NOMO-1 treated with DMSO at 0.1 percent for 48 hours (cell line): ENCODE results near the gene CDC45.

ENCODE experiments used
- DNase-seq: peaks from one replicate; lab custom pipeline; 2025; ENCODE audit not compliant: unreplicated experiment; lab: John Stamatoyannopoulos, UW

The CDC45 gene

GRCh38 chr22:19554834-19555404 lies 75.2 kb downstream of the CDC45 start:
- no peak for DNase-seq

GRCh38 chr22:19555651-19556050 lies 75.9 kb downstream of the CDC45 start:
- no peak for DNase-seq

- no peak for DNase-seq
Measured at GRCh38 chr22:19556963-19557545, 77.3 kb downstream of the CDC45 start.

- no peak for DNase-seq
Measured at GRCh38 chr22:19559324-19559811, 79.6 kb downstream of the CDC45 start.

- no peak for DNase-seq
Measured at GRCh38 chr22:19559956-19560355, 80.2 kb downstream of the CDC45 start.

- no peak for DNase-seq
Measured at GRCh38 chr22:19565382-19566278, 85.9 kb downstream of the CDC45 start.

GRCh38 chr22:19566279-19567156 lies 86.8 kb downstream of the CDC45 start:
- no peak for DNase-seq

GRCh38 chr22:19567157-19568009 lies 87.7 kb downstream of the CDC45 start:
- DNase-seq = no peak

- DNase-seq = no peak
Measured at GRCh38 chr22:19568337-19569275, 88.9 kb downstream of the CDC45 start.

GRCh38 chr22:19569276-19569640 lies 89.5 kb downstream of the CDC45 start:
- no peak for DNase-seq

- DNase-seq = no peak
Measured at GRCh38 chr22:19569976-19570375, 90.3 kb downstream of the CDC45 start.
